Neural cell (in vitro differentiated cells): ENCODE results near the gene ENG. TPM values are rescaled to one million over a fixed set of nuclear protein-coding genes. Genes with fewer than 3 reads are reported as not detected.

Experiments
- H2AFZ ChIP-seq: fragments of 200-600, 300-800 bp; sonication (generic), shearing (Covaris generic); 2 replicates; pipeline ENCODE4 v1.6.0; 2014; ENCODE audit warnings: low read depth, mild to moderate bottlenecking, antibody characterized with exemption, low read length, moderate library complexity
- H3F3A ChIP-seq: fragments of 200-600 bp; shearing (Covaris generic); 2 replicates; pipeline ENCODE4 v1.6.1; 2016; ENCODE audit warnings: mild to moderate bottlenecking, moderate library complexity, mixed read lengths, antibody characterized with exemption, low read length; ENCODE audit not compliant: insufficient read depth, poor library complexity, severe bottlenecking
- H3K27ac ChIP-seq: fragments of 200-600, 300-800 bp; sonication (generic), shearing (Covaris generic); 2 replicates; pipeline ENCODE4 v1.5.1; 2014; ENCODE audit warnings: mild to moderate bottlenecking, low read length, moderate library complexity
- H3K27me3 ChIP-seq: fragments of 300-800, 200-600 bp; sonication (generic), shearing (Covaris generic); 2 replicates; pipeline ENCODE4 v1.6.0; 2014; ENCODE audit warnings: mild to moderate bottlenecking, low read depth, low read length, moderate library complexity; ENCODE audit not compliant: insufficient read depth
- H3K36me3 ChIP-seq: fragments of 300-800, 200-600 bp; sonication (generic), shearing (Covaris generic); 2 replicates; pipeline ENCODE4 v1.5.1; 2014; ENCODE audit warnings: mild to moderate bottlenecking, antibody characterized with exemption, low read length, moderate library complexity; ENCODE audit not compliant: insufficient read depth
- H3K4me2 ChIP-seq: fragments of 300-800, 200-600 bp; sonication (generic), shearing (Covaris generic); 2 replicates; pipeline ENCODE4 v1.6.0; 2014; ENCODE audit warnings: mild to moderate bottlenecking, low read length
- H3K4me3 ChIP-seq: fragments of 300-800, 200-600 bp; sonication (generic), shearing (Covaris generic); 2 replicates; pipeline ENCODE4 v1.5.1; 2014; ENCODE audit warnings: mild to moderate bottlenecking, low read length, moderate library complexity
- H3K79me2 ChIP-seq: fragments of 200-600 bp; shearing (Covaris generic); replicated peaks from 2 replicates; pipeline ENCODE4 v1.6.0; 2014; ENCODE audit warnings: mild to moderate bottlenecking, low read length, moderate library complexity; ENCODE audit not compliant: insufficient read depth
- H3K9ac ChIP-seq: fragments of 300-800, 200-600 bp; sonication (generic), shearing (Covaris generic); 2 replicates; pipeline ENCODE4 v1.6.1; 2016; ENCODE audit warnings: mild to moderate bottlenecking, low read length, mixed read lengths
- H3K9me2 ChIP-seq: fragments of 200-600 bp; shearing (Covaris generic); 2 replicates; pipeline ENCODE4 v1.6.1; 2016; ENCODE audit warnings: mild to moderate bottlenecking, low read length, mixed read lengths; ENCODE audit not compliant: insufficient read depth
- H3K9me3 ChIP-seq: fragments of 200-600, 300-800 bp; sonication (generic), shearing (Covaris generic); 2 replicates; pipeline ENCODE4 v1.6.1; 2016; ENCODE audit warnings: mild to moderate bottlenecking, mixed run types, low read length, moderate library complexity, mixed read lengths
- H4K20me1 ChIP-seq: fragments of 200-600 bp; shearing (Covaris generic); 2 replicates; pipeline ENCODE4 v1.6.1; 2016; ENCODE audit warnings: mild to moderate bottlenecking, mixed run types; ENCODE audit not compliant: insufficient read depth
- EP300 ChIP-seq: fragments of 450-650 bp; conservative IDR thresholded peaks from 2 replicates; pipeline ENCODE4 v1.6.1; 2014; ENCODE audit warnings: antibody characterized with exemption, mild to moderate bottlenecking, moderate library complexity; ENCODE audit not compliant: poor library complexity, severe bottlenecking
- EZH2 ChIP-seq: fragments of 200-600, 300-800 bp; shearing (Covaris generic), sonication (generic); IDR thresholded peaks from 2 replicates; pipeline ENCODE4 v1.6.1; 2014; ENCODE audit warnings: antibody characterized with exemption, low read length, borderline replicate concordance, mild to moderate bottlenecking; ENCODE audit not compliant: insufficient read depth, poor library complexity, severe bottlenecking
- MXI1 ChIP-seq: fragments of 450-650 bp; conservative IDR thresholded peaks from 2 replicates; pipeline ENCODE4 v1.6.1; 2014; ENCODE audit warnings: antibody characterized with exemption, mild to moderate bottlenecking; ENCODE audit not compliant: poor library complexity, severe bottlenecking
- POLR2AphosphoS5 ChIP-seq: IDR thresholded peaks from 2 replicates; pipeline ENCODE4 v1.6.1; 2012
- RAD21 ChIP-seq: fragments of 450-650 bp; conservative IDR thresholded peaks from 2 replicates; pipeline ENCODE4 v1.6.1; 2014; ENCODE audit warnings: antibody characterized with exemption, mild to moderate bottlenecking, moderate library complexity
- SMC3 ChIP-seq: fragments of 450-650 bp; conservative IDR thresholded peaks from 2 replicates; pipeline ENCODE4 v1.6.1; 2014; ENCODE audit warnings: antibody characterized with exemption, mild to moderate bottlenecking, moderate library complexity; ENCODE audit not compliant: poor library complexity
- TAF1 ChIP-seq: IDR thresholded peaks from 2 replicates; pipeline ENCODE4 v1.6.1; 2012; ENCODE audit warnings: low read depth
- polyA plus RNA-seq: library from polyadenylated mRNA; depleted of rRNA; stranded (reverse); fragments of >200 nt; gene quantifications from 2 replicates; pipeline ENCODE4 v1.2.3, GENCODE V29; 2014
- TF ChIP-seq, protein P1 (sequence below): fragments of 450-650 bp; IDR thresholded peaks from 2 replicates; pipeline ENCODE4 v1.5.1; 2014; ENCODE audit warnings: antibody characterized with exemption, mild to moderate bottlenecking, moderate library complexity; ENCODE audit not compliant: poor library complexity, severe bottlenecking
- TF ChIP-seq, protein P2 (sequence below): IDR thresholded peaks from 2 replicates; pipeline ENCODE4 v1.6.1; 2012; ENCODE audit warnings: borderline replicate concordance

The ENG gene
- polyA plus RNA-seq, 1 donor from 2014 or later = not detected

DNA sequence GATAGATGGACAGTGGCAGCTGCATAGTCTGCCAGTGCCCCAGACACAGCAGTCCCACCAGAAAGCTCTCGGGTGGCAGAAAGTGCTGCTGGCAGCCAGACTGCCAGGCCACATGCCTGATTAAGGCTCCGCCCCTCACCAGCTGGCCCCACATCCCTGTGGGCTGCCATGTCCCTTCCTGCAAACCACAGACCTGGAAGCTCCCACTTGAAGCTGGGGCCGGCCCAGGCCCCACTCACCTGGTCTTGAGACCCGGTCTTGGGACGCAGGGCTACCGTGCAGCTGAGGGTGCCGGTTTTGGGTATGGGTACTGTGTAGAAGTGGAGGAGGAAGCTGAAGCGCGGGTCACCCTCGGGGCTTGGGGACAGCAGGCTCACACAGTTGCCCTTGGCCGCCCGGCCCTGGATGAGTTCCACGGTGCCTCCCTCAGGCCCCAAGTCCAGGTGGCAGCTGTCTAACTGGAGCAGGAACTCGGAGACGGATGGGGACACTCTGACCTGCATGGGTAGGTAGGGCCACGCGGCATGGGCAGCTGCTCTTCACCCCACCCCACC, 36.5 kb downstream of the ENG start:
- H3K36me3 ChIP-seq = no peaks in the 10 kb centered on the region

DNA sequence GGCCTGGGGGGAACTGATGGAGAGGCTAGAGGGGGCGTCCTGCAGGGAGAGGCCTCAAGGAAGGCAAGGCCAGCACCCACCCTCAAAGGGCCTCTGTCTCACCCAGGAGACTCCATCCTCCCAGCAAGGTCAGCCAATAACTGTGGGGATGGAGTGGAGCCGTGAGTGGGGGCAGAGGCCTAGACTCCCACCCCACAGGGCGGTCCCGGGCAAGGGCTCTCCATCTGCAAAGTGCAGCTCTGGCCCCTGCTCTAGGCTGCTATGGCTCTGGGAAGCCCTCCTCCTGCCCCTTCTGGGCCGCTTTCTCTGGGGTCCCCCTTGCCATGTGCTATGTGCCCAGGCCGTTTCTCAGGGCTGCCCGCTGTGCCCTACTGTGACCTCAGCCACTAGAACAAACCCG, 37.7 kb downstream of the ENG start:
- Histone ChIP-seq H3K4me2 (no peak overlapping the region), H3K79me2 (no peaks in the 10 kb centered on the region), H4K20me1 (no peaks in the 10 kb centered on the region), H3K9me3 (no peaks in the 10 kb centered on the region), H3K9ac (no peak overlapping the region), H3K4me3 (no peak overlapping the region), H3K27me3 (no peaks in the 10 kb centered on the region), H3K9me2 (no peaks in the 10 kb centered on the region), H2AFZ (no peak overlapping the region), H3K36me3 (no peaks in the 10 kb centered on the region), H3F3A (no peaks in the 10 kb centered on the region), H3K27ac (no peak overlapping the region)
- TF ChIP-seq TAF1 (no peak), RAD21 (no peak), EP300 (no peak), EZH2 (no peak), MXI1 (no peak), POLR2AphosphoS5 (no peak), SMC3 (no peak)
- TF ChIP-seq, protein P1, sequence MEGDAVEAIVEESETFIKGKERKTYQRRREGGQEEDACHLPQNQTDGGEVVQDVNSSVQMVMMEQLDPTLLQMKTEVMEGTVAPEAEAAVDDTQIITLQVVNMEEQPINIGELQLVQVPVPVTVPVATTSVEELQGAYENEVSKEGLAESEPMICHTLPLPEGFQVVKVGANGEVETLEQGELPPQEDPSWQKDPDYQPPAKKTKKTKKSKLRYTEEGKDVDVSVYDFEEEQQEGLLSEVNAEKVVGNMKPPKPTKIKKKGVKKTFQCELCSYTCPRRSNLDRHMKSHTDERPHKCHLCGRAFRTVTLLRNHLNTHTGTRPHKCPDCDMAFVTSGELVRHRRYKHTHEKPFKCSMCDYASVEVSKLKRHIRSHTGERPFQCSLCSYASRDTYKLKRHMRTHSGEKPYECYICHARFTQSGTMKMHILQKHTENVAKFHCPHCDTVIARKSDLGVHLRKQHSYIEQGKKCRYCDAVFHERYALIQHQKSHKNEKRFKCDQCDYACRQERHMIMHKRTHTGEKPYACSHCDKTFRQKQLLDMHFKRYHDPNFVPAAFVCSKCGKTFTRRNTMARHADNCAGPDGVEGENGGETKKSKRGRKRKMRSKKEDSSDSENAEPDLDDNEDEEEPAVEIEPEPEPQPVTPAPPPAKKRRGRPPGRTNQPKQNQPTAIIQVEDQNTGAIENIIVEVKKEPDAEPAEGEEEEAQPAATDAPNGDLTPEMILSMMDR = no peak
- TF ChIP-seq, protein P2, sequence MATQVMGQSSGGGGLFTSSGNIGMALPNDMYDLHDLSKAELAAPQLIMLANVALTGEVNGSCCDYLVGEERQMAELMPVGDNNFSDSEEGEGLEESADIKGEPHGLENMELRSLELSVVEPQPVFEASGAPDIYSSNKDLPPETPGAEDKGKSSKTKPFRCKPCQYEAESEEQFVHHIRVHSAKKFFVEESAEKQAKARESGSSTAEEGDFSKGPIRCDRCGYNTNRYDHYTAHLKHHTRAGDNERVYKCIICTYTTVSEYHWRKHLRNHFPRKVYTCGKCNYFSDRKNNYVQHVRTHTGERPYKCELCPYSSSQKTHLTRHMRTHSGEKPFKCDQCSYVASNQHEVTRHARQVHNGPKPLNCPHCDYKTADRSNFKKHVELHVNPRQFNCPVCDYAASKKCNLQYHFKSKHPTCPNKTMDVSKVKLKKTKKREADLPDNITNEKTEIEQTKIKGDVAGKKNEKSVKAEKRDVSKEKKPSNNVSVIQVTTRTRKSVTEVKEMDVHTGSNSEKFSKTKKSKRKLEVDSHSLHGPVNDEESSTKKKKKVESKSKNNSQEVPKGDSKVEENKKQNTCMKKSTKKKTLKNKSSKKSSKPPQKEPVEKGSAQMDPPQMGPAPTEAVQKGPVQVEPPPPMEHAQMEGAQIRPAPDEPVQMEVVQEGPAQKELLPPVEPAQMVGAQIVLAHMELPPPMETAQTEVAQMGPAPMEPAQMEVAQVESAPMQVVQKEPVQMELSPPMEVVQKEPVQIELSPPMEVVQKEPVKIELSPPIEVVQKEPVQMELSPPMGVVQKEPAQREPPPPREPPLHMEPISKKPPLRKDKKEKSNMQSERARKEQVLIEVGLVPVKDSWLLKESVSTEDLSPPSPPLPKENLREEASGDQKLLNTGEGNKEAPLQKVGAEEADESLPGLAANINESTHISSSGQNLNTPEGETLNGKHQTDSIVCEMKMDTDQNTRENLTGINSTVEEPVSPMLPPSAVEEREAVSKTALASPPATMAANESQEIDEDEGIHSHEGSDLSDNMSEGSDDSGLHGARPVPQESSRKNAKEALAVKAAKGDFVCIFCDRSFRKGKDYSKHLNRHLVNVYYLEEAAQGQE = no peak

More for the DNA sequence above, 36.5 kb downstream of the ENG start:
- no peaks in the 10 kb centered on the region for H3K9me2 ChIP-seq
- H3K27ac ChIP-seq = no peak overlapping the region
- H3K79me2 ChIP-seq = no peaks in the 10 kb centered on the region
- no peak overlapping the region for H3K4me3 ChIP-seq
- H3F3A ChIP-seq = no peaks in the 10 kb centered on the region
- no peaks in the 10 kb centered on the region for H3K27me3 ChIP-seq
- TF ChIP-seq, protein P2 = no peak
- no peak overlapping the region for H3K9ac ChIP-seq
- no peak overlapping the region for H2AFZ ChIP-seq
- H4K20me1 ChIP-seq = no peaks in the 10 kb centered on the region
- no peaks in the 10 kb centered on the region for H3K9me3 ChIP-seq
- no peak overlapping the region for H3K4me2 ChIP-seq
